Measurements from ENCODE around the gene CYTH4.

GRCh38 chr22:37351232-37351631 is 68.9 kb downstream of the CYTH4 start:
- TF ChIP-seq, protein P1, sequence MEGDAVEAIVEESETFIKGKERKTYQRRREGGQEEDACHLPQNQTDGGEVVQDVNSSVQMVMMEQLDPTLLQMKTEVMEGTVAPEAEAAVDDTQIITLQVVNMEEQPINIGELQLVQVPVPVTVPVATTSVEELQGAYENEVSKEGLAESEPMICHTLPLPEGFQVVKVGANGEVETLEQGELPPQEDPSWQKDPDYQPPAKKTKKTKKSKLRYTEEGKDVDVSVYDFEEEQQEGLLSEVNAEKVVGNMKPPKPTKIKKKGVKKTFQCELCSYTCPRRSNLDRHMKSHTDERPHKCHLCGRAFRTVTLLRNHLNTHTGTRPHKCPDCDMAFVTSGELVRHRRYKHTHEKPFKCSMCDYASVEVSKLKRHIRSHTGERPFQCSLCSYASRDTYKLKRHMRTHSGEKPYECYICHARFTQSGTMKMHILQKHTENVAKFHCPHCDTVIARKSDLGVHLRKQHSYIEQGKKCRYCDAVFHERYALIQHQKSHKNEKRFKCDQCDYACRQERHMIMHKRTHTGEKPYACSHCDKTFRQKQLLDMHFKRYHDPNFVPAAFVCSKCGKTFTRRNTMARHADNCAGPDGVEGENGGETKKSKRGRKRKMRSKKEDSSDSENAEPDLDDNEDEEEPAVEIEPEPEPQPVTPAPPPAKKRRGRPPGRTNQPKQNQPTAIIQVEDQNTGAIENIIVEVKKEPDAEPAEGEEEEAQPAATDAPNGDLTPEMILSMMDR (conservative IDR thresholded peaks at IDR 0.05) = peak; percentile 48
- no peak for TF ChIP-seq EZH2 (IDR thresholded peaks at IDR 0.05; ENCODE audit: low read depth)
